ENCODE results near the gene F7. TPM values are rescaled to one million over a fixed set of nuclear protein-coding genes. Genes with fewer than 3 reads are reported as not detected.

The F7 gene
- total RNA-seq, 1 donor from 2014 or later: not detected

DNA sequence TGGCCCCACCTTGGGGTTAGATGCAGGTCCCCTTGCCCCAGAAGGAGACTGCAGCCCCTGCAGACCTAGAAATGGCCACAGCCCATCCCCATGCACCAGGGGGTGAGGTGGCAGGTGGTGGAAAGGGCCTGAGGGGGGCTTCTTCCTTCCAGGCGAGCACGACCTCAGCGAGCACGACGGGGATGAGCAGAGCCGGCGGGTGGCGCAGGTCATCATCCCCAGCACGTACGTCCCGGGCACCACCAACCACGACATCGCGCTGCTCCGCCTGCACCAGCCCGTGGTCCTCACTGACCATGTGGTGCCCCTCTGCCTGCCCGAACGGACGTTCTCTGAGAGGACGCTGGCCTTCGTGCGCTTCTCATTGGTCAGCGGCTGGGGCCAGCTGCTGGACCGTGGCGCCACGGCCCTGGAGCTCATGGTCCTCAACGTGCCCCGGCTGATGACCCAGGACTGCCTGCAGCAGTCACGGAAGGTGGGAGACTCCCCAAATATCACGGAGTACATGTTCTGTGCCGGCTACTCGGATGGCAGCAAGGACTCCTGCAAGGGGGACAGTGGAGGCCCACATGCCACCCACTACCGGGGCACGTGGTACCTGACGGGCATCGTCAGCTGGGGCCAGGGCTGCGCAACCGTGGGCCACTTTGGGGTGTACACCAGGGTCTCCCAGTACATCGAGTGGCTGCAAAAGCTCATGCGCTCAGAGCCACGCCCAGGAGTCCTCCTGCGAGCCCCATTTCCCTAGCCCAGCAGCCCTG lies 12.8 kb downstream of the F7 start:
- no peak for FAIRE-seq
- no peaks in the 10 kb centered on the region for H3K36me3 ChIP-seq (ENCODE audit: control insufficient read depth, insufficient read depth, low read length)
- DNase-seq (ENCODE audit: low read depth): no peak
- no peaks in the 10 kb centered on the region for H3K27me3 ChIP-seq (ENCODE audit: control insufficient read depth, insufficient read depth, low read length)
- TF ChIP-seq, protein P1, sequence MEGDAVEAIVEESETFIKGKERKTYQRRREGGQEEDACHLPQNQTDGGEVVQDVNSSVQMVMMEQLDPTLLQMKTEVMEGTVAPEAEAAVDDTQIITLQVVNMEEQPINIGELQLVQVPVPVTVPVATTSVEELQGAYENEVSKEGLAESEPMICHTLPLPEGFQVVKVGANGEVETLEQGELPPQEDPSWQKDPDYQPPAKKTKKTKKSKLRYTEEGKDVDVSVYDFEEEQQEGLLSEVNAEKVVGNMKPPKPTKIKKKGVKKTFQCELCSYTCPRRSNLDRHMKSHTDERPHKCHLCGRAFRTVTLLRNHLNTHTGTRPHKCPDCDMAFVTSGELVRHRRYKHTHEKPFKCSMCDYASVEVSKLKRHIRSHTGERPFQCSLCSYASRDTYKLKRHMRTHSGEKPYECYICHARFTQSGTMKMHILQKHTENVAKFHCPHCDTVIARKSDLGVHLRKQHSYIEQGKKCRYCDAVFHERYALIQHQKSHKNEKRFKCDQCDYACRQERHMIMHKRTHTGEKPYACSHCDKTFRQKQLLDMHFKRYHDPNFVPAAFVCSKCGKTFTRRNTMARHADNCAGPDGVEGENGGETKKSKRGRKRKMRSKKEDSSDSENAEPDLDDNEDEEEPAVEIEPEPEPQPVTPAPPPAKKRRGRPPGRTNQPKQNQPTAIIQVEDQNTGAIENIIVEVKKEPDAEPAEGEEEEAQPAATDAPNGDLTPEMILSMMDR (IDR thresholded peaks at IDR 0.05; ENCODE audit: insufficient read depth, low read length, severe bottlenecking): no peak
- H3K4me3 ChIP-seq (ENCODE audit: low read depth, low read length): no peak overlapping the region

DNA sequence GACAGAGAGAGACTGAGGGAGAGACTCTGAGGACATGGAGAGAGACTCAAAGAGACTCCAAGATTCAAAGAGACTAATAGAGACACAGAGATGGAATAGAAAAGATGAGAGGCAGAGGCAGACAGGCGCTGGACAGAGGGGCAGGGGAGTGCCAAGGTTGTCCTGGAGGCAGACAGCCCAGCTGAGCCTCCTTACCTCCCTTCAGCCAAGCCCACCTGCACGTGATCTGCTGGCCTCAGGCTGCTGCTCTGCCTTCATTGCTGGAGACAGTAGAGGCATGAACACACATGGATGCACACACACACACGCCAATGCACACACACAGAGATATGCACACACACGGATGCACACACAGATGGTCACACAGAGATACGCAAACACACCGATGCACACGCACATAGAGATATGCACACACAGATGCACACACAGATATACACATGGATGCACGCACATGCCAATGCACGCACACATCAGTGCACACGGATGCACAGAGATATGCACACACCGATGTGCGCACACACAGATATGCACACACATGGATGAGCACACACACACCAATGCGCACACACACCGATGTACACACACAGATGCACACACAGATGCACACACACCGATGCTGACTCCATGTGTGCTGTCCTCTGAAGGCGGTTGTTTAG lies 13.7 kb downstream of the F7 start:
- H3K27me3 ChIP-seq (ENCODE audit: control insufficient read depth, insufficient read depth, low read length): no peaks in the 10 kb centered on the region
- FAIRE-seq (peak; percentile 97), DNase-seq (ENCODE audit: low read depth) (no peak)
- TF ChIP-seq, protein P1 (IDR thresholded peaks at IDR 0.05; ENCODE audit: insufficient read depth, low read length, severe bottlenecking): no peak
- no peak overlapping the region for H3K4me3 ChIP-seq (ENCODE audit: low read depth, low read length)
- H3K36me3 ChIP-seq (ENCODE audit: control insufficient read depth, insufficient read depth, low read length): no peaks in the 10 kb centered on the region

DNA sequence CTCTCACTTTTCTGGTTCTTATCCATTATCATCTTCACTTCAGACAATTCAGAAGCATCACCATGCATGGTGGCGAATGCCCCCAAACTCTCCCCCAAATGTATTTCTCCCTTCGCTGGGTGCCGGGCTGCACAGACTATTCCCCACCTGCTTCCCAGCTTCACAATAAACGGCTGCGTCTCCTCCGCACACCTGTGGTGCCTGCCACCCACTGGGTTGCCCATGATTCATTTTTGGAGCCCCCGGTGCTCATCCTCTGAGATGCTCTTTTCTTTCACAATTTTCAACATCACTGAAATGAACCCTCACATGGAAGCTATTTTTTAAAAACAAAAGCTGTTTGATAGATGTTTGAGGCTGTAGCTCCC lies 14.2 kb downstream of the F7 start:
- Histone ChIP-seq H3K36me3 (ENCODE audit: control insufficient read depth, insufficient read depth, low read length) (no peaks in the 10 kb centered on the region), H3K27me3 (ENCODE audit: control insufficient read depth, insufficient read depth, low read length) (no peaks in the 10 kb centered on the region), H3K4me3 (ENCODE audit: low read depth, low read length) (no peak overlapping the region)
- TF ChIP-seq, protein P1 (IDR thresholded peaks at IDR 0.05; ENCODE audit: insufficient read depth, low read length, severe bottlenecking): no peak
- DNase-seq (ENCODE audit: low read depth): no peak
- FAIRE-seq: no peak

DNA sequence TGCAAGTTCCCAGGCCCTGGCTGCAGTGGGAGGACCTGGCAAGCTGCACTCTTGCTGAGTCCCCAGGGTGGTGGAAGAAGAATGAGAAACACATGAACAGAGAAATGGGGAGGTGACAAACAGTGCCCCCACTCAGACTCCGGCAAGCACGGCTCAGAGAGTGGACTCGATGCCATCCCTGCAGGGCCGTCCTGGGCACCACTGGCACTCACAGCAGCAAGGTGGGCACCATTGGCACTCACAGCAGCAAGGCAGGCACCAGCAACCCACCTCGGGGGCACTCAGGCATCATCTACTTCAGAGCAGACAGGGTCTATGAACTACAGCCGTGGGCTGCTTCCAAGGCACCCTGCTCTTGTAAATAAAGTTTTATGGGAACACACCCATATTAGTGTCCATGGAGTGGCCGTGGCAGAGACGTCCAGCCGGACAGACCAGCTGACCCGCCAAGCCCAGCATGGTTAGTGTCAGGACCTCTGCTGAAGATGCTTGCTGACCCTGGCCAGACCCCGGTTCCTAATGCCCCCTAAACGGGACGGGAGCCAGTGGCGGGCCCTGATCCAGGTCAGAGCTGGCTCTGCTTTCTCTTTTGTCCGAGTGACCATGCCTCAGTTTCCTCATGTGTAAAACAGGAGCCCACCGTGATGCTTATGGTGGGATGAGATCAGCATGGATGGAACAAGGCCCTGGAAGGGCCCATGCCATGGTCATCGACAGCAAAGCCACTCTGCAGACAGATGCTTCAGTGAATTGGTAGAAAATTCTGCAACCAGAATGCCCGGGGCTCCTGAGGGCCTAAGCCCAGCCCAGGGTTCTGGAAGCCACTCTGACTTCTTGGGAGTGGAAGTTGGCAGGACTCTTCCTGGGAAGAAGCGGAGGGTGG lies 14.9 kb downstream of the F7 start:
- FAIRE-seq (no peak), DNase-seq (ENCODE audit: low read depth) (no peak)
- TF ChIP-seq, protein P1 (IDR thresholded peaks at IDR 0.05; ENCODE audit: insufficient read depth, low read length, severe bottlenecking): no peak
- no peak overlapping the region for H3K4me3 ChIP-seq (ENCODE audit: low read depth, low read length)
- H3K36me3 ChIP-seq (ENCODE audit: control insufficient read depth, insufficient read depth, low read length): no peaks in the 10 kb centered on the region
- H3K27me3 ChIP-seq (ENCODE audit: control insufficient read depth, insufficient read depth, low read length): no peaks in the 10 kb centered on the region

DNA sequence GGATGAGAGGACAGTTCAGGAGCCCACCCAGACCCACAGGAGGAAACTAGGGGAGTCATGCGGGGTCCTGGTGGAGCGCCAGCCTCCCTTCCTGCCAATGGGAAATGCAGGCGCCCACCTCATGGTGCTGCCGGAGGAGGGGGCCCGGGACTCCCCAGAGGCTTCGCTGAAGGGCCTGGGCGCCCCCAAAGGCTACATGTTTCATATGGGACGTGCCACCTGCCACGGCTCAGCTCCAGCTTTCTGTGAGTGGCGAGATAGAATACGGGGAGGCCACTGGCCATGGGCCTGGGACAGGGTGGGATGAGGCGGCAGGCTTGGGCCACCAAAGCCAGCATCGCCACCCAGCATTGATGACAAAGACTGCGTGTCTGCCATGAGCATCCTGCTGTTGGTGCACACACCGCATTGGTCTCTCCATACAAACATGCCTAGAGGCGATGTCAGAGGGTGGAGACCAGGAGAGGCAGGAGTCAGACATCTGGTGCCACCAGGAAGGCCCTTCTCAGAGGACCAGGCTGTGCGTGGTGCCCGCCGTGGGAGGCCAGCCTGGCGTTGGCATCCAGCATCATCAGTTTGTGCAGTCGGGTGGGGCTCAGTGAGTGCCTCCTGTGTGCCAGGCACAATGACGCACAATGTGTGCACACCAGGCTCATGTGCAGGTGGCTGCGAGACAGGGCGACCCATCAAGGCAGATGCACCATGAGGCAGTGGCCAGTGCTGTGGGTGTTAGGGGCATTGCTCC lies 15.8 kb downstream of the F7 start:
- TF ChIP-seq, protein P1 (IDR thresholded peaks at IDR 0.05; ENCODE audit: insufficient read depth, low read length, severe bottlenecking): no peak
- FAIRE-seq (no peak), DNase-seq (ENCODE audit: low read depth) (no peak)
- Histone ChIP-seq H3K36me3 (ENCODE audit: control insufficient read depth, insufficient read depth, low read length) (no peaks in the 10 kb centered on the region), H3K27me3 (ENCODE audit: control insufficient read depth, insufficient read depth, low read length) (no peaks in the 10 kb centered on the region), H3K4me3 (ENCODE audit: low read depth, low read length) (no peak overlapping the region)
